Inferior parietal cortex (tissue), 1 donor: ENCODE data around the gene GOLGA8F.
"Not testable (repeated sequence)": the region's sequence is repeated elsewhere in the genome, so short reads cannot be mapped to it uniquely, and the experiment has no call there.

ENCODE experiments used
- DNase-seq: peaks from one replicate; pipeline ENCODE4 v3.0.0-alpha.2; 2016; ENCODE audit errors: extremely low spot score

GOLGA8F gene

GRCh38 chr15:28378364-28378763, at the start of gene GOLGA8F:
TSS of gene GOLGA8F (plus strand) at chr15:28378664. CDS start at chr15:28378762, 98 bp downstream.
- DNase-seq = not testable (repeated sequence)

- DNase-seq = not testable (repeated sequence)
Measured at GRCh38 chr15:28357984-28358383, 20.5 kb upstream of the GOLGA8F start, which contains the start of gene GOLGA6L24. TSS of gene GOLGA6L24 (minus strand) at chr15:28358084. CDS start at chr15:28358023, 61 bp downstream.

- DNase-seq = not testable (repeated sequence)
Measured at GRCh38 chr15:28365502-28365901, 13.0 kb upstream of the GOLGA8F start.

DNA sequence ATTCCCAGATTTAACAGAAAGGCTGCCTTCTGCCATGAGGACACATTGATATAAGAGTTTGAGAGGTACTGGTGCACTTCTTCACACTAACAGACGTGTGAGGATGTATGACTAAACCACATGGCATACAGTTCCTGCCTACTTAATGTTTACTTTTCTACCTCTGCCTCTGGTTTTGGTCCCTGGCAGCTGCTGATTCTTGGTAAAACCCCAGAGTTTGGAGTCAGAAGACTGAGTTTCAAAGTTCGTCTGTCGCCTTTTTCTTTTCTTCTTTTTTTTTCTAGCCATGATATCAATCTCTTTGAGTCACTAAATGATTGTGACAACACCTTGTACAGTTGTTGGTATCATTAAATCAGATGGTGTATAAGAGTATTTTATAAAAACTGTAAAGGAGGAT, 1.6 kb downstream of the GOLGA8F start:
- not testable (repeated sequence) for DNase-seq

DNA sequence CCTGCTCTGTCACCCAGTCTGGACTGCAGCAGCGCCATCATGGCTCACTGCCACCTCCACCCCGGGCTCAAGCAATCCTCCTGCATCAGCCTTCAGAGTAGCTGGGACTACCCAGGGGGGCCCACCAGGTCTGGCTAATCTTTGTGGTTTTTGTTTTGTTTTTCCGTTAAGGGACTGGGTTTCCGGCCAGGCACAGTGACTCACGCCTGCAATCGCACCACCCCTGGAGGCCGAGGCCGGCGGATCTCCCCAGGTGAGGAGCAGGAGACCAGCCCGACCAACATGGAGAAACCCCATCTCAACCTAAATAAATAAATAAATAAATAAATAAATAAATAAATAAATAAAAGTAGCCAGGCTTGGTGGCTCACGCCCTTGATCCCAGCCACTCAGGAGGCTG, 17.6 kb downstream of the GOLGA8F start:
- DNase-seq = not testable (repeated sequence)

- DNase-seq = not testable (repeated sequence)
Measured at GRCh38 chr15:28402774-28403435, 24.4 kb downstream of the GOLGA8F start.

GRCh38 chr15:28420470-28420869, 42.0 kb downstream of the GOLGA8F start:
- peak; percentile 0 for DNase-seq

DNA sequence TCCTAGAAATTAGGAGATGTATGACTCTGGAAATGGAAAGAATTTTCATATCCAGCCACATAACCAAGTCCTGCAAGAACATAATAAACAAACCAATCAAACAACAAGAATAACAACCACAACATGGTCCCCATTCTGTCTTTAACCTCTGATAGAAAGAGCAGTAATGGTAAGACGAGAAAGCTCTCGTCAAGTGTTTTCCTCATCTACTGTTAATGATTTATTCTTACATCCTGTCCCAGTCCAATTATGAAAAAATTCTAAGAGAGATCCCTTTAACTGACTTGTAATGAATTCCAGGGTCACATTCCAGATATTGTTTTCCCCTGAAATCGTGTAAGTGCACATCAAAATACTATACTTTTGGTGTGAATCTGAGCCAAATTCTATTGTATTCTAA, 57.1 kb downstream of the GOLGA8F start:
- DNase-seq = not testable (repeated sequence)
